Coronary artery (tissue), 2 donors: ENCODE measurements around the gene RHBDD1.

Experiments
- DNase-seq: peaks from one replicate; pipeline ENCODE4 v3.0.0-alpha.2; 2017; ENCODE audit warnings: low spot score
- H3K27ac ChIP-seq, 2 donors: fragments of 200-600 bp; sonication (generic); one replicate each; pipeline ENCODE4 v1.5.1; 2016 to 2019
- H3K4me3 ChIP-seq: fragments of 200-600 bp; sonication (generic); 2 replicates; pipeline ENCODE4 v1.5.1; 2016; ENCODE audit warnings: mild to moderate bottlenecking, moderate library complexity
- TF ChIP-seq, protein P1 (sequence below): fragments of 200-600 bp; sonication (generic); IDR thresholded peaks from one replicate; pipeline ENCODE4 v1.5.1; 2019; ENCODE audit warnings: antibody characterized with exemption

RHBDD1 gene, protein sequence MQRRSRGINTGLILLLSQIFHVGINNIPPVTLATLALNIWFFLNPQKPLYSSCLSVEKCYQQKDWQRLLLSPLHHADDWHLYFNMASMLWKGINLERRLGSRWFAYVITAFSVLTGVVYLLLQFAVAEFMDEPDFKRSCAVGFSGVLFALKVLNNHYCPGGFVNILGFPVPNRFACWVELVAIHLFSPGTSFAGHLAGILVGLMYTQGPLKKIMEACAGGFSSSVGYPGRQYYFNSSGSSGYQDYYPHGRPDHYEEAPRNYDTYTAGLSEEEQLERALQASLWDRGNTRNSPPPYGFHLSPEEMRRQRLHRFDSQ

GRCh38 chr2:226835796-226836547 lies at the start of gene RHBDD1:
RHBDD1 (plus strand) TSS chr2:226836054; CDS start chr2:226864694, 28,640 bp downstream.
- TF ChIP-seq, protein P1, sequence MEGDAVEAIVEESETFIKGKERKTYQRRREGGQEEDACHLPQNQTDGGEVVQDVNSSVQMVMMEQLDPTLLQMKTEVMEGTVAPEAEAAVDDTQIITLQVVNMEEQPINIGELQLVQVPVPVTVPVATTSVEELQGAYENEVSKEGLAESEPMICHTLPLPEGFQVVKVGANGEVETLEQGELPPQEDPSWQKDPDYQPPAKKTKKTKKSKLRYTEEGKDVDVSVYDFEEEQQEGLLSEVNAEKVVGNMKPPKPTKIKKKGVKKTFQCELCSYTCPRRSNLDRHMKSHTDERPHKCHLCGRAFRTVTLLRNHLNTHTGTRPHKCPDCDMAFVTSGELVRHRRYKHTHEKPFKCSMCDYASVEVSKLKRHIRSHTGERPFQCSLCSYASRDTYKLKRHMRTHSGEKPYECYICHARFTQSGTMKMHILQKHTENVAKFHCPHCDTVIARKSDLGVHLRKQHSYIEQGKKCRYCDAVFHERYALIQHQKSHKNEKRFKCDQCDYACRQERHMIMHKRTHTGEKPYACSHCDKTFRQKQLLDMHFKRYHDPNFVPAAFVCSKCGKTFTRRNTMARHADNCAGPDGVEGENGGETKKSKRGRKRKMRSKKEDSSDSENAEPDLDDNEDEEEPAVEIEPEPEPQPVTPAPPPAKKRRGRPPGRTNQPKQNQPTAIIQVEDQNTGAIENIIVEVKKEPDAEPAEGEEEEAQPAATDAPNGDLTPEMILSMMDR, result no peak
- peak; percentile 93 for DNase-seq
- peak within 1 kb of the TSS; percentile 98 to 99 for H3K27ac ChIP-seq
- peak within 1 kb of the TSS; percentile 88 for H3K4me3 ChIP-seq

- TF ChIP-seq, protein P1, result no peak
- Histone ChIP-seq H3K4me3 (no peak overlapping the region), H3K27ac (peak overlapping the region; percentile 16 to 24)
- DNase-seq, result no peak
These were observed 47.8 kb upstream of the RHBDD1 start for GRCh38 chr2:226788064-226788463.

DNA sequence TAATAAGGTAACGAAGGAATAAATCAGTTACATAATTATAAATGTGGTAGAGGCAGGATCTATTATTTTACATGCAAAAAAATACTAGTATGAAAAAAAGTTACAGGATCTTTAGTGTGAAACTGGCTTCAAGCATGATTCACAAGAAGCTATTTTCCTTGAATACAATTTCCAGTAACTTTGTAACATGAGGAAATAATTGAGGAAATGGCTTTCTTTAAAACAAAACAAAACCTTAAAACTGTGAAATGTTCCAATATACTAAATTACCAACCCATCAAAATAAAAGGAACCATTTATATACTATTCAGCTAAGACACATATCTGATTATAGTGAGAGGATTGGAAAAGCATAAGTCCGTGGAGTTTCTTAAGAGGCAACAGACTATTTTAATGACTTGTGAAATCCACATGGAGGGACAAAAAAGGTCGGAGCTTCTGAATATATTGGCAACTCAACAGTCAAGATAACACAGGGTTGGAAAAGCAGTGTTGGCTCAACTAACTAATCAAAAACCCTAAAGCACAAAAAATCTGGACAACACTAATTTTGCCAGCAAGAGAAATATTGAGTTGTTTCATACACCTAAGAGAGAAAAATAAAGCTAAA lies 46.9 kb upstream of the RHBDD1 start:
- Histone ChIP-seq H3K4me3 (no peak overlapping the region), H3K27ac (peak overlapping the region; percentile 65 to 93)
- TF ChIP-seq, protein P1, result no peak
- no peak for DNase-seq

DNA sequence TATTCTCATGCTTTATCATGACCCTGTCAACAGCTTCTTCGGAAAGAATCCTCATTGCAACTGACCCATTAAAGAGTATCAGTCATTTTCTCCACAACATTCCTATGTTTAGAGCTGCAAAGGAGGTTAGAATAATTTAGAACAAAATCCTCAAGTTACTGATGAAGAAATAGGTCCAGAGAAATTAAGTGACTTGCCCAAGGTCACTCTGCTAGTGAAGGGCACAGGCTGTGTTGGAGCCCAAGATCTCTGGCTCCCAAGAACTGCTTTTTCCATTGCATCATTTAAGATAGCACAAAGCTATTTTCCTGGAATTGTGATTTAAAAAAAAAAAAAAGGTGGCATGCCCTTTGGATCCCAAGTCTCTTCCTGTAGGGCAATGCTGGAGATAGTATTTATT lies 45.8 kb upstream of the RHBDD1 start:
- TF ChIP-seq, protein P1, result no peak
- DNase-seq, result no peak
- Histone ChIP-seq H3K4me3 (no peak overlapping the region), H3K27ac (peak overlapping the region; percentile 65 to 93)

- Histone ChIP-seq H3K27ac (peak overlapping the region; percentile 93 to 95), H3K4me3 (peak overlapping the region; percentile 81)
- TF ChIP-seq, protein P1, result no peak
- DNase-seq, result no peak
These were observed 45.4 kb upstream of the RHBDD1 start for GRCh38 chr2:226790431-226790830.

DNA sequence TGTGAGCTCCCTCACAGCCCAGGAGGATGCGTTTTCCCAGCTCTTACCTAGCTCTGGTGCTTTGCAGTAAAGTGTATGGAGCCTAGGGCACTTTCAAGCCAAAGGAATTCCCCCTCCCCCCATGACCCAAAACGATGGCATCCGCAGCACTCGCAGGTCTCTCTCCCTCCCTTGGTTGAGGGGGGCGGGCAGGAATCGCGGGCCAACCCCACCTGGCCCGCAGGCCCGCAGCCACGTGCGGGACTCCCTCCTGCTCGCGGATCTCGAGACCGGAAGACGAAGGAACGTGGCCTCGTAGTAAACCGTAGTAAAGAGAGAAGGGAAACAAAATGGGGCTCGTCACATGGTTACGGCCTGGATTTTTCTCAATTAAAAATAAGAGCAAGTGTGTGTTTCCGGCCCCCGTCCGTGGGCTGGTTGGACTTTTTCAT lies 44.8 kb upstream of the RHBDD1 start:
- peak overlapping the region; percentile 93 to 95 for H3K27ac ChIP-seq
- no peak for DNase-seq
- H3K4me3 ChIP-seq, result peak overlapping the region; percentile 81
- TF ChIP-seq, protein P1, result no peak
